GM10248 (cell line): ENCODE measurements around the gene RBM4.
A peak's percentile ranks its signal among the peaks of the same experiment; 100 is the strongest.

Experiments used
- CTCF ChIA-PET: fragments of 300-600 bp; sonication (Branson Sonifier 250); formaldehyde crosslinking; extraction: SDS; loops from one replicate; lab custom pipeline; 2021; ENCODE audit warnings: antibody characterized with exemption; lab: Yijun Ruan, JAX
- POLR2A ChIA-PET: fragments of 350-650 bp; sonication (Branson Sonifier 250); formaldehyde crosslinking; extraction: SDS; loops from one replicate; lab custom pipeline; 2020; ENCODE audit warnings: antibody characterized with exemption; lab: Yijun Ruan, JAX
- DNase-seq: peaks from one replicate; pipeline ENCODE4 v3.0.0; 2012; ENCODE audit errors: extremely low spot score
- TF ChIP-seq, protein P1 (sequence below): IDR thresholded peaks from 2 replicates; pipeline ENCODE4 v1.5.1; 2012; ENCODE audit warnings: mild to moderate bottlenecking, low read depth; ENCODE audit errors: extremely low read depth, missing control alignments, control extremely low read depth

RBM4 gene

DNA sequence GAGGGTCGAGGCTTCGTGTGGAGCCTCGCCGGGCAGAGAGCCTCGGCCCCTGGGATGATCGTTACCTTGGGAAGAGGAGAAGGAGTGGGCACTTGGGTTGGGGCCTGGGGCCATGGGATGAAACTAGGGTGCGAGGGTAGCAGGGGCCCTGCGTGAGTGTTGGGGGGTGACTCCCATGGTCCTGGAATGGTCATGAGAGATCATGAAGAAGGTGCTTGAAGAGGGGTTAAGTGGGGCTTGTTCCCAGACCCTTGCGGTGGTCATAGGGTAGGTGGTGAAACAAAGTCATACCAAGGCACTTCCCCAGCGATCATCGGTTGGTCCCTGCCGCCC, 45.2 kb upstream of the RBM4 start:
- TF ChIP-seq, protein P1, sequence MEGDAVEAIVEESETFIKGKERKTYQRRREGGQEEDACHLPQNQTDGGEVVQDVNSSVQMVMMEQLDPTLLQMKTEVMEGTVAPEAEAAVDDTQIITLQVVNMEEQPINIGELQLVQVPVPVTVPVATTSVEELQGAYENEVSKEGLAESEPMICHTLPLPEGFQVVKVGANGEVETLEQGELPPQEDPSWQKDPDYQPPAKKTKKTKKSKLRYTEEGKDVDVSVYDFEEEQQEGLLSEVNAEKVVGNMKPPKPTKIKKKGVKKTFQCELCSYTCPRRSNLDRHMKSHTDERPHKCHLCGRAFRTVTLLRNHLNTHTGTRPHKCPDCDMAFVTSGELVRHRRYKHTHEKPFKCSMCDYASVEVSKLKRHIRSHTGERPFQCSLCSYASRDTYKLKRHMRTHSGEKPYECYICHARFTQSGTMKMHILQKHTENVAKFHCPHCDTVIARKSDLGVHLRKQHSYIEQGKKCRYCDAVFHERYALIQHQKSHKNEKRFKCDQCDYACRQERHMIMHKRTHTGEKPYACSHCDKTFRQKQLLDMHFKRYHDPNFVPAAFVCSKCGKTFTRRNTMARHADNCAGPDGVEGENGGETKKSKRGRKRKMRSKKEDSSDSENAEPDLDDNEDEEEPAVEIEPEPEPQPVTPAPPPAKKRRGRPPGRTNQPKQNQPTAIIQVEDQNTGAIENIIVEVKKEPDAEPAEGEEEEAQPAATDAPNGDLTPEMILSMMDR, result no peak
- peak; percentile 32 for DNase-seq
- POLR2A ChIA-PET, result interaction anchor here (1.3 kb wide), 1 partner anchor 24 kb away, joined by 3 read pairs; no protein-coding TSS in a partner anchor
- CTCF ChIA-PET, result interaction anchor here (1.0 to 2.4 kb wide), 12 partner anchors 12 to 725 kb away, joined by 3 to 10 read pairs (median 4); partner anchors contain the start of genes DPP3, MRPL11, RBM14 and RBM4

DNA sequence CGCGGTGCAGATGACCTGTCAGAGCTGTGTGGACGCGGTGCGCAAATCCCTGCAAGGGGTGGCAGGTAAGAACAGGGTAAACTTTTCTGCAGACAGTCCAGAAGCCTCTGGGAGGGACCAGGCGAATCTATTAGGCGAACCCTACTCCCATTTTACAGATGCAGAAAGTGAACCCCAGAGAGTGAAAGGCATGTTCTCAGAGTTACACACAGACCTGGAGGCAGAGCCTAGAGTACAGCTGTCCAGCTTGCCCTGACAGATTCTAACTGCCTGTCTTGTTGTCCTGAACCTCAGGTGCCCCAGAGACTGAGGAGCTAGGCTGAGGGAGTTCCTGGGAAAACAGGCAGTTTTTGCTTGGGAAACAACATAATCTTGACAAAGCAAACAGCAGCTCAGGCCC, 44.9 kb upstream of the RBM4 start:
- DNase-seq, result no peak
- TF ChIP-seq, protein P1, result no peak
- ChIA-PET CTCF (interaction anchor here (0.9 to 2.4 kb wide), 8 partner anchors 11 to 724 kb away, joined by 3 to 10 read pairs (median 3); partner anchors contain the start of gene MRPL11), POLR2A (interaction anchor here (1.3 kb wide), 1 partner anchor 24 kb away, joined by 3 read pairs; no protein-coding TSS in a partner anchor)

DNA sequence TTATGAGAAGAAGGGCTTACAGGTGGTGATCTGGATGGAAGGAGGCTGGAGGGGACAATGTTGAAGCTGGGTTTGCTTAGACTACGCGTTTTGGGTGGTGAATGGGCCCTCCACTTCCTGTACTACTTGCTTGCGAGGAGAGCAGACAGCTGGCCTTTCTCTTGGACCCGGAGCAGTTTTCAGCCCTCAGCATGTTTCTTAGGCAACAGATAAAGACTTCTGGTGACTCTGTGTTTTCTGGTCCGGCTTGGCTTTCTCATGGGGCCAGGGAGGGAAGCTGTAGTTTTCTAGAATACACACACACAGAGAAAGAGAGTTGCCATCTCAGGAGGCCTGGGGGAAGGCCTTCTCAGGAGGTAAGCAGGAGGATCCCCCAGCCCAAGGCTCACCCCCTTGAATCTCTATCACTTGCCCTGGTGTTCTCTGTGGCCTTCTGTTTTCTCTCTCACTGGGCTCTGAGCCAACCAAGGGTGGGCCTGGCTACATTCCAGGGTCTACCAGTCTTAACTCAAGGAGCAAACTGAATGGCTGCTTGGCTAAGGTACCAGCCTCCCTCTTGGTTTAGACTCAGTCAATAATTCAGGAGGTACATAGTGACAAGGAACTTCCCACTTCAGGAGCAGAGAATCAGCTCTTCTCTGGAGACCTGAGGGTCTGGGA, 43.1 kb upstream of the RBM4 start:
- ChIA-PET POLR2A (no interaction called here), CTCF (interaction anchor here (1.1 to 1.5 kb wide), 3 partner anchors 12 to 100 kb away, joined by 3 to 4 read pairs (median 3); no protein-coding TSS in a partner anchor)
- TF ChIP-seq, protein P1, result no peak
- DNase-seq, result no peak

DNA sequence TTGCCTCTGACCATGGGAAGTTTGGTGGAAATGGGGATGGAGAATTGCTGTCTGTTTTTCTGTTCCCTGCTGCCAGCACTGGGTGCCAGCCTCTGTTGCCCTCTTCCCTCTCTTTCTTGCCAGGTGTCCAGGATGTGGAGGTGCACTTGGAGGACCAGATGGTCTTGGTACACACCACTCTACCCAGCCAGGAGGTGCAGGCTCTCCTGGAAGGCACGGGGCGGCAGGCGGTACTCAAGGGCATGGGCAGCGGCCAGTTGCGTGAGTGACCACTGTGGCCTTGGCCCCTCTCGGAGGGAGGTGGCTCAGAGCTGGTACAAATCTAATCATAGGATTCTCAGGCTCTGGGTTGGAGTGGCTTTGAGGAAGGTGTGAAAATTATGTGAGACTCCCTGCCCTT, 39.5 kb upstream of the RBM4 start:
- no peak for DNase-seq
- CTCF ChIA-PET, result interaction anchor here (1.1 to 1.6 kb wide), 2 partner anchors 9 to 79 kb away, joined by 3 to 5 read pairs; no protein-coding TSS in a partner anchor
- POLR2A ChIA-PET, result interaction anchor here (0.6 kb wide), 1 partner anchor 8 kb away, joined by 3 read pairs; no protein-coding TSS in a partner anchor
- TF ChIP-seq, protein P1, result no peak

DNA sequence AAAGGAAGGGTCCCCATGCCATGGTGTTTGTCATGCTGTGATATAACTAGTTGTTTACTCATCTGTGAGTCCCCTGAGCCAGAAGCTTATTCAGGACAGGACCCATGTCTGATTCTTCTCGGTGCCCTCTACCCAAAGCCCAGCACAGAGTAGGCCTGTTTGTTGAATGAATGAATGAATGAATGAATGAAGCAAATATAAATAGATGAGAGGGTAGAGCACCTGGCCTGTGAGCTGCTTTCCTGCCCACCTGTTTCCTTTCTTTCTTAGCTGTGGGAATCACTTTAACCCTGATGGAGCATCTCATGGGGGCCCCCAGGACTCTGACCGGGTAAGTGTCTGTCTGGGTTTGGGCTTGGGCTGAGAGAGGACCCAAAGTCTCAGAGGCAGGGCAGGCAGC, 38.3 kb upstream of the RBM4 start:
- CTCF ChIA-PET, result interaction anchor here (1.4 to 1.6 kb wide), 2 partner anchors 8 to 11 kb away, joined by 3 to 5 read pairs; no protein-coding TSS in a partner anchor
- TF ChIP-seq, protein P1, result no peak
- no peak for DNase-seq
- POLR2A ChIA-PET, result no interaction called here

DNA sequence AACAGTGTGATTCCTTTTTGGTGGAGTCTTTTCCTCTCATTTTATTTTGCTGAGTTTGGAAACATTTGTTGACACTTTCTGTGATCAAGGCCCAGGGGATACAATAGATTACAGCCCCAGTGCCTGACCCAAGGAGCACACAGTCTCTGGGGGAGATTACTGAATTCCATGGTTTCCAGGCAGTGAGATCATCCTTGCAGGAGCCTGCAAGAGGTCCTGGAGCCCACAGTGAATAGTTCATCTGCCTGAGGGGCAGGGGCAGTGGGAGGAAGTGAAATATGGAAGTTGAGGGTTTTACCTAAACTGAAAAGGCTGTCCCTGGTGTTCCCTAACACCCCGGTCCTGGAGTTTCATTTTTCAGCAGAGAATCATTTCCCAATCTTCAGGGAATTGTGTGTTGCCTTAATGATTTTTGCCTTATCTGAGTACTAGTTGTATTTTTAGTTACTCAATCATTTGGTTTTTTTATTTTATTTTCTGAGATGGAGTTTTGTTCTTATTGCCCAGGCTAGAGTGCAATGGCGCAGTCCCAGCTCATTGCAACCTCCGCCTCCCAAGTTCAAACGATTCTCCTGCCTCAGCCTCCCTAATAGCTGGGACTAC, 37.8 kb upstream of the RBM4 start:
- POLR2A ChIA-PET, result no interaction called here
- TF ChIP-seq, protein P1, result no peak
- CTCF ChIA-PET, result interaction anchor here (1.4 to 1.6 kb wide), 2 partner anchors 8 to 11 kb away, joined by 3 to 5 read pairs; no protein-coding TSS in a partner anchor
- no peak for DNase-seq
